ENCODE results near the gene TAS2R50.

DNA sequence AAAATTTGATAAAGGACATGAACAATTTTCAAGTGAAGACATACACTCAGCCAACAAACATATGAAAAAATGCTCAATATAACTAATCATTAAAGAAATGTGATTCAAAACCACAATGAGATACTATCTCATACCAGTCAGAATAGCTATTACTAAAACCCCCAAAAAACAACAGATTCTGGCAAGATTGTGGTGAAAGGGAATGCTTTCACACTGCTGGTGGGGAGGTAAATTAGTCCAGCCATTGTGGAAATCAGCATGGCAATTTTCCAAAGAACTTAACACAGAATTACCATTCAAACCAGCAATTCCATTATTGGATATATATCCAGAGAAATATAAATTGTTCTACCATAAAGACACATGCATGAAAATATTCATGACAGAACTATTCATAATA lies 29.0 kb downstream of the TAS2R50 start:
- TF ChIP-seq, protein P1, sequence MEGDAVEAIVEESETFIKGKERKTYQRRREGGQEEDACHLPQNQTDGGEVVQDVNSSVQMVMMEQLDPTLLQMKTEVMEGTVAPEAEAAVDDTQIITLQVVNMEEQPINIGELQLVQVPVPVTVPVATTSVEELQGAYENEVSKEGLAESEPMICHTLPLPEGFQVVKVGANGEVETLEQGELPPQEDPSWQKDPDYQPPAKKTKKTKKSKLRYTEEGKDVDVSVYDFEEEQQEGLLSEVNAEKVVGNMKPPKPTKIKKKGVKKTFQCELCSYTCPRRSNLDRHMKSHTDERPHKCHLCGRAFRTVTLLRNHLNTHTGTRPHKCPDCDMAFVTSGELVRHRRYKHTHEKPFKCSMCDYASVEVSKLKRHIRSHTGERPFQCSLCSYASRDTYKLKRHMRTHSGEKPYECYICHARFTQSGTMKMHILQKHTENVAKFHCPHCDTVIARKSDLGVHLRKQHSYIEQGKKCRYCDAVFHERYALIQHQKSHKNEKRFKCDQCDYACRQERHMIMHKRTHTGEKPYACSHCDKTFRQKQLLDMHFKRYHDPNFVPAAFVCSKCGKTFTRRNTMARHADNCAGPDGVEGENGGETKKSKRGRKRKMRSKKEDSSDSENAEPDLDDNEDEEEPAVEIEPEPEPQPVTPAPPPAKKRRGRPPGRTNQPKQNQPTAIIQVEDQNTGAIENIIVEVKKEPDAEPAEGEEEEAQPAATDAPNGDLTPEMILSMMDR (IDR thresholded peaks at IDR 0.05) = no peak
- TF ChIP-seq POLR2A (IDR thresholded peaks at IDR 0.05) = no peak
